Fibroblast of skin of left quadriceps (primary cell): ENCODE data around the gene BASP1.
A peak's percentile ranks its signal among the peaks of the same experiment; 100 is the strongest.
"Not testable (repeated sequence)": the region's sequence is repeated elsewhere in the genome, so short reads cannot be mapped to it uniquely, and the experiment has no call there.

Source experiments
- DNase-seq, 2 experiments: peaks; one replicate each; pipeline ENCODE4 v3.0.0-alpha.2; 2013; ENCODE audit warnings: low read depth in 2 of 2

Gene BASP1

DNA sequence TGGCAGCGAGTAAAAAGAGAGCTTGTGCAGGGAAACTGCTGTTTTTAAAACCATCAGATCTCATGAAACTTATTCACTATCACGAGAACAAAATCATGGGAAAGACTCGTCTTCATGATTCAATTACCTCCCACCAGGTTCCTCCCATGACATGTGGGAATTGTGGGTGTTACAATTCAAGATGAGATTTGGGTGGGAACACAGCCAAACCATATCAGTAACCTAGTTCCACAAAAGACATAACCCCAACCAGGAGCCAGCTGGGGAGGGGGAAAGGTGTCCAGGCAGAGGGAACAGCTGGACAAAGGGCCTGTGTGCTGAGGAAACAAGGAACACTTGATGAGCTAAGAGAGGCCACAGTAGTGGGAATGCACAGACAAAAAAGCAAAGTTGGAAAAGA, 71.1 kb downstream of the BASP1 start:
- no peak for DNase-seq

DNA sequence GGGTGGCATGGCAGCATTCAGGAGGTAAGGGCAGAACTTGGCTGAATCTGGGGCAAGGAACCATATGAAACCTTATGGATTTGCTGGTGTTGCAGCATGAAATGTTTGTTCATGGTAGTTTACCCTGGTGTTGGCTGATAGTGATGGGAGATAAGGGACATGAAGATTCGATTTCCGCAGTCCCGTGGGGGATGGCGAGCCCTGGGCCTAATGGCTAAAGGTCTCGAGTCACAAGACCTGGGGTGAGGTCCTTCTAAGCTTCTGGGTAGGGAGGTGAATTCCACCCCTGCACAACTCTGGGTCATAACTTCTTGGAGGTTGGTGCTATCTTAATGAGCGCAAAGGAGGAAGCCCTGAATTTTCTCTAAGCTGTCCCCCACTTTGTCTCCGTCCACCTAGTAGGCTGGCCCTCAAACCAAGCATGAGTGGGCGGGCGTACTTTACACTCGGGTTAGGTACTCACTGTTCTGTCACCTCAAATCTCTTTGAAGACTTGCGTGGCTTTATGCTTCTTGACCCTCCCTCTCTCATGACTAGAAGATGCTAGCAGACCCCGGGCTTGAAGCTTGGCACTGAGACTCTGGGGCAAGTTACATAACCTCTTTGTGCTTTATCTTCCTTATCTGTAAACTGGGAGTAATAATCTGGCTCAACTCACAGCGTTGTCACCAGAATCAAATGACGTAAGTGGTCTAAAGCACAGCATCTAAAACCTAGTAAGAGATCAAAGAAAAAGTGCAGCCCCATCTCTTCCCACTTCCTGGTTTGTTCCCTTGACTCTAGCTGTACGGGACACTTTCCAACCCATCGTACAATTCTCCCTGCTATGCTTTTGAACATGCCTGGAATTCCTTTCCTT, 72.5 kb downstream of the BASP1 start:
- DNase-seq = peak; percentile 29

DNA sequence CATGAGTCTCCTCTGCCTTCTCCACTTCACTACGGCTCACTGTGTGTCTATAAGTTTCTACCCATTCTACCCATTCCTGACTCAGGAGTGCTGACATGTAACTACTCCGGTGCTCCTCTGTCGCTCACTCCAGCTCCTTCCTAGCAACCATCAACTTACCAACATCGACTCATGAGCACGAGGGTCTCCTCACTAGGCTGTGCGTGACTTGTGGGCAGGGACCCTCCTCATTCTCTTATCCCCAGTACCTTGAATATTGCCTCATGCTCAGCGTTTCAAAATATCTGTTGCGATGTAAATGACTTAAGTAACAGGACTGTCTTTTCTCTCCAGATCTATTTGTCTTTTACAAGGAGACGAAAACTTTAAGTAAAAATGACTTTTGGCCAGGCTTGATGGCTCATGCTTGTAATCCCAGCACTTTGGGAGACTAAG, 73.1 kb downstream of the BASP1 start:
- no peak for DNase-seq

DNA sequence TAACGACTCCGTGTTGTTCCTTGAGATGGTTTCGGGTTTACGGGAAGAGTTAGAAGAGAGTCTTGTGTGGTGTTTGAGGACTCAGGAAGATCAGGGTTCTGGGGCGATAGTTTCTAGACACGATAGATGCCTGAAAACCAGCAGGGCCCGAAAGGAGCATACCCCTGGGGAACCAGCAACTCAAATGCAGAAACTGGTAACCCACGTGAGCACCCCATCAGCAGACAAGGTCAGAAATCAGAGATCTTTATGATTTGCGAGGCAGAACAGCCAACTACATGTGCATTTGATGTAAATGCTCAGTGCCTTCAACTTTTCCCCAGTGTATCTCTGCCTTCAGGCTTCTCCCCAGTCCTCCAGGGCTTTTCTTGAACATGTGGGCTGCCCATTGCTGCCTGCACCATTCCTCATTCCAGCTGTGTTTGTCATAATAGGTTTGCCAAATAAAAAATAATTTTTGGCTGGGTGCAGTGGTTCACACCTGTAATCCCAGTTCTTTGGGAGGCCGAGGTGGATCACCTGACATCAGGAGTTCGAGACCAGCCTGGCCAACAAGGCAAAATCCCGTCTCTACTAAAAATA, 75.1 kb downstream of the BASP1 start:
- DNase-seq = no peak

DNA sequence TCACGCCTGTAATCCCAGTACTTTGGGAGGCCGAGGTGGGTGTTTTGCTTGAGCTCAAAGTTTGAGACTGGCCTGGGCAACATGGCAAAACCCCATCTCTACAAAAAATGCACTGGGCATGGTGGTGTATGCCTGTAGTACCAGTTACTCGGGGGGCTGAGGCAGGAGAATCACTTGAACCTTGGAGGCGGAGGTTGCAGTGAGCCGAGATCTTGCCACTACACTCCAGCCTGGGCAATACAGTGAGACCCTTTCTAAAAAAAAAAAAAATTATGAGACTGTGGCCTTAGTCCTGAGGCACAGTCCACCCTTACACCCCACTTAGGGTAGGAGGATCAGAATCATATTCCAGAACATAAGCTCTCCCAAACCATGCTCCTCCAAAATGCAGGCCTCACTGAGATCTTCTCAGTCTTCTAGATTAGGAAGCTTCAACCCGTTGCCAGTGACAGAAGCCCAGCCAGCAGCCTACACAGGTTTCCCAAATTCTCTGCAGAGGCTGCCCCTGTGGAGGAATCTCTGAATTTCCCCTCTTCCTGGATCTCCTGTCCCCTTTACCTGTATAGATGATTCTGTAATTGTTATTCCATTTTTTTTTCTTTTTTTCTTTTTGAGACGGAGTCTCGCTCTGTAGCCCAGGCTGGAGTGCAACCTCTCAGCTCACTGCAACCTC, 77.3 kb downstream of the BASP1 start:
- DNase-seq = no peak

DNA sequence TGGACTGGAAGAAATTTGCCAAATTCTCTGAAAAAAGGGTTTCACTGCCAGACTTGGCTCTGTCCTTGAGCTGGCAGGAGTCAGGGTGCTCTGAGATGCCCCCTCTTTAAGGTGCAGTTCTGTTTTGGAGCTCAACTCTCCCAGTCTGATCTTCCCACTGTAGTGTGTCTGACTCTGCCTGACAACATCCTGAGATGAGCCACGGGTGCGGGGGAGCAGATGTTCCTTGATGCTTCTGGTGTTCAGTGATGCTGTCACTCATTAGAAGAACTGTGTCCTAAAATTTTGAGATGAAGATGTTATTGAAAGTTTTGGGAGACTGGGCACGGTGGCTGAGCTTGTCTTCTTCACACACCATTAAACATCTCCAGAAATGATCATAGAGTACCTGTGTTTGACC, 78.2 kb downstream of the BASP1 start:
- no peak for DNase-seq

DNA sequence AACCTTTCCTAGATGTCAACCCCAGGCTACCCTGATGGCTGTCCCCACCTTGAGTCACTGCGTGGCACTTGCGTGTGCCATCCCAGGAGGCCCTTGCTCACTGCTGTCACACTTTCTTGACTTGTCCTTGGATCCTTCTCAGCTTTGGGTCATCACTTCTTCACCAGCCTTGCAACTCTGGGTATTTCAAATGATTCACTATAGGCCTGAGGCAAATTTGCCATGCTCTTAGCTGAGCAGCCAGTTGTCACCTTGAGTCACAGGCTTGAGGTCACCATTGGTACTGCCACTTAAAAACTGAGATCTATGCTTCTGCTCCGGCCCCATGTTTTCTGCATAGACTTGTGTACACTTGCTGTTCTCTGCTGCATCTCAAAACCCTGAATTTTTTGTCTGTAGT, 84.7 kb downstream of the BASP1 start:
- DNase-seq = no peak

DNA sequence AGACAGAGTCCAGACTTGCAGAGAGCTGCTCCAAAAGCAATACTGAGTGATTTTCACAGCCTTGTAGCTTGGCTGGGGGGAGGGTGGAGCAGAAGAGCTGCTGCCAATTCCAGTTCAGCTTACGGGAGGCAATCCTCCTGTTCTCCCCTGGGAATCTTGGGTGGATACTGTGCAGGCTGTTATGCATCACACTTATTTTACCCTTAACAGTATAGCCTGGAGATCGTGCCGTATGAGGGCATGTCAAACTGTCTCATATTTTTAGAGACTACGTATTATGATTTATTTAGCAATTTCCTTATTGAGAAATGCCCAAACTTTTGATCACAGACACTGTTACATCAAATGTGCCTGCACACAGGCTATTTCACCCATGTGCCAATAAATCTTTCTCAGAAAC, 85.2 kb downstream of the BASP1 start:
- peak; percentile 51 to 56 for DNase-seq

DNA sequence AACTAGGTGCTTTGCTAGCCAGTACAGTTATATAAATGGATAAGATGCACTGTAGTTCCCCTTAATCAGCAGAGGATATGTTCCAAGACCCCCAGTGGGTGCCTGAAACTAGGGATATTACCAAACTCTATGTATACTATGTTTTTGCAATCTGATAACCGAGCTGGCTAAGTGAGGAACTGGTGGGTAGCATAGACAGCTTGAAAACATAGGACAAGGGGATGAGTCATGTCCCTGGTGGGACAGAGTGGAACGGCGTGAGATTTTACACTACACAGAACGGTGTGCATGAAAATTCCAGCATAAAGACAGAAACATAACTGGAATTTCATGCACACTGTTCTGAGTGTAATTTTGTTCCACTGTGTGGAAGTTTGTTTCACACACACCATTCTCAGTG, 86.9 kb downstream of the BASP1 start:
- no peak for DNase-seq

DNA sequence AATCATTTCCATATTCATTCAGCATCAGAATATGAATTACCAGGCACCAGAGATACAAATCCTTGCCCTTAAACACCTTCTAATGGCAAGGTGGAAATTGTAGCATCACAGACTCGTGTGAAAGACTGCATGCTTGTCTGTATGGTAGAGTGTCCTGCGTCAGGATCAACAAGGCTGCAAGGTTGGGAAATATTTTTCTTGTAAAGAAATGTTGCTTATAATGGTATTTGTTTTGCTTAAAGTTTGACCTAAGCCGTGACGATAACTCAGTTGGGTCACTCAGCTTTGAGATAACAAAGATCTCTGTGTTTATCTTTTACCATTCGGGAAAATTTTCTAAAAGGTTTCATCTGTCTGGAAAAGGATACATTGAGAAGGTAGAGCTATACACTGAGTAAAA, 87.6 kb downstream of the BASP1 start:
- no peak for DNase-seq

DNA sequence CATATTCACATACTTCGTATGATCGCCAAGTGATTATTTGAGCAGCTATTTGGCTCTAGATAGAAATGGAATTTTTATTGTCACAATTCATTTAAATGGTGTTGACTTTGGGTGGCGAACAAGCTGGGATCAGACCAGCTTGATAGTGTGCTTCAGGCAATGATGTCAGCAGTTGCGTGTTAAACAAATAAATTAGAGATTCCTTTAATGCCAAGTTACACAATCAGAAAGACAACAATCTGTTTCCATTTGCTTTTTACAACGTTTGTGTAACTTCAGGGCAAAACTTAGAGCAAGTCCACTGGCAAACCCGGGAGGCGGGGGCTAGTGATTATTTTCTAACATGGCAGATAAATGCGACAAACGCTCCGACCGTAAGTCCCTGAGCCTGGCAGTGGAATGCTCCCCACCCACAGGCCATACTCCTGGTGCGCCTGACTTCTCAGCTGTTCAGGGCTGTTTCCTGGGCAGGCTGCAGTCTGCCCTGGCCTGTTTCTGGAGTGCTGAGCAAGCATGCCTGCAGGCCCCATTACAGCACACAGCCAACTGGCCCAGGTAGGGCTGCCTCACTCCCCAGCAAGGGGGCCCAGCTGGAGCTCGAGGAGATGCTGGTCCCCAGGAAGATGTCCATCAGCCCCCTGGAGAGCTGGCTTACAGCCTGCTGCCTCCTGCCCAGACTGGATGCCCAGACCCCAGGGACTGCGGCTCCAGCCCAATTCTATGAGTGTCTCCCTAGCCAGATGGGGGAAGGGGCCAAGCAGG, 88.7 kb downstream of the BASP1 start:
- peak; percentile 54 to 62 for DNase-seq

DNA sequence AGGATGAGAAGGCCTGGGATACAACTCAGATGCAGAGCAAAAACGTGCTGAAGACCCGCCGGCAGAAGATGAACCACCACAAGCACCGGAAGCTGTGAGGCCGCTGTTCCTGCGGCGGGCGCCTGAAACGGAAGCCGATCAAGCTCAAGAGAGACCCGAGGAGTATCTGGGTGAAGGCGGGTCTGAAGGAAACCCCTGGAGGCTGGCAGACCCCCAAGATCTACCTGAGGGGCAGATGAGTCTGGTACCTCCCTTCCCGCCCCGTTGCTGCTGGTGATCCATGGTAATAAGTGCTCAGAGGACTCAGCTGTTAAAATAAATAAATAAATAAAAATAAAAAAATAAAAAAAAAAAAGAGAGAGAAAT, 89.3 kb downstream of the BASP1 start:
- no peak for DNase-seq

DNA sequence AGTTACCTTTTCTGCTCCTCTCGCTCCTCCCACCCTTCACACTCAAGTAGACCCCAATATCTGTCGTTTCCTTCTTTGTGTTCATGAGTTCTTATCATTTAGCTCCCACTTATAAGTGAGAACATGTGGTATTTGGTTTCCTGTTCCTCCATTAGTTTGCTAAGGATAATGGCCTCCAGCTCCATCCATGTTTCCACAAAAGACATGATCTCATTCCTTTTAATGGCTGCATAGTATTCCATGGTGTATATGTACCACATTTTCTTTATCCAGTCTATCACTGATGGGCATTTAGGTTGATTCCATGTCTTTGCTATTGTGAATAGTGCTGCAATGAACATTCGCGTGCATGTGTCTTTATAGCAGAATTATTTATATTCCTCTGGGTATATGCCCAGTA, 90.0 kb downstream of the BASP1 start:
- not testable (repeated sequence) for DNase-seq

DNA sequence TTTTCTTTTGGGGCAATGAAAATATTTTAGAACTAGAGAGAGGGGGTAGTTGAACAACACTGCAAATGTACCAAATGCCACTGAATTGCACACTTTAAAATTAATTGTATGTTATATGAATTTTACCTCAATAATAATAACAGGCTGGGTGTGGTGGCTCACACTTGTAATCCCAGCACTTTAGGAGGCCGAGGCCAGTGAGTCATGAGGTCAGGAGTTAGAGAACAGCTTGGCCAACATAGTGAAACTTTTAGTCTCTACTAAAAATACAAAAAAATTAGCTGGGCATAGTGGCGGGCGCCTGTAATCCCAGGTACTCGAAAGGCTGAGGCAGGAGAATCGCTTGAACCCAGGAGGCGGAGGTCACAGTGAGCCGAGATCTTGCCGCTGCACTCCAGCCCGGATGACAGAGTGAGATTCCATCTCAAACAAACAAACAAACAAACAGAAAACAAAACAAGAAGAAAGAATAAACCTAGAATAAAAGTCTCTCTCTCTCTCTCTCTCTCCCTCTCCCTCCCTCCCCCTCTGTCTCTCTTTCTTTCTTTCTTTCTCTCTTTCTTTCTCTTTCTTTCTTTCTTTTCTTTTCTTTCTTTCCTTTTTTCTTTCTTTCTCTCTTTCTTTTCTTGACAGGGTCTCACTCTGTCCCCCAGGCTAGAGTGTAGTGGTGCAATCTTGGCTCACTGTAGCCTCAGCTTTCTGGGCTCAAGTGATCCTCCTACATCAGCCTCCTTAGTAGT, 91.1 kb downstream of the BASP1 start:
- DNase-seq = no peak

DNA sequence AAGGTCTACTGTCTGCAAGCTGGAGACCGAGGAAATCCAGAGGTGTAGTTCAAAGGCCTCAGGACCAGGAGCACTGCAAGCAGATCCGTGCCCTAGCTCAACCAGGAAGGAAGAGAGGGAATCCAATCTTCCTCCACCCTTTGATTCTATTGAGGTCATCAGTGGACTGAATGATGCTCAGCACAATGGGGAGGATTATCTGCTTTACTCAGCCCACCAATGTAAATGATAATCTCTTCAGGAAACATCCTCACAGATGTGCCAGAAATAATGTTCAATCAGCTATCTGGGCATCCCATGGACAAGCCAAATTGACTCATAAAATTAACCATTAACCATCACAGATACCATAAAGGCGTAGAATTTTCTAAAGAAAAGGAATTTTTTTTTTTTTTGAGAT, 92.0 kb downstream of the BASP1 start:
- DNase-seq = no peak

DNA sequence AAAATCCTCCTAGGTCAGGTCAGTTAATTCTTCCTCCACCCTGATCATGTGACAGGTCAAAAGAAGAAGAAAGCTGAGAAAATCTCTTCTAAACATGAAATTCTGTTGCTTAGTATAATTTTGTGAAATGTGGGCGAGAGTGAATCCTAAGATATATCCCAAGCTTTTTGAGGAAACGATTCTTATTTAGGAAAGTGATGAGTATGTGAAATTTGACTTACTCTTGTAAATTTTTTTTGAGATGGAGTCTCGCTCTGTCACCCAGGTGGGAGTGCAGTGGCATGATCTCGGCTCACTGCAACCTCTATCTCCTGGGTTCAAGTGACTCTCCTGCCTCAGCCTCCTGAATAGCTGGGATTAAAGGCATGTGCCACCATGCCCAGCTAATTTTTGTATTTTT, 93.1 kb downstream of the BASP1 start:
- DNase-seq = not testable (repeated sequence)

DNA sequence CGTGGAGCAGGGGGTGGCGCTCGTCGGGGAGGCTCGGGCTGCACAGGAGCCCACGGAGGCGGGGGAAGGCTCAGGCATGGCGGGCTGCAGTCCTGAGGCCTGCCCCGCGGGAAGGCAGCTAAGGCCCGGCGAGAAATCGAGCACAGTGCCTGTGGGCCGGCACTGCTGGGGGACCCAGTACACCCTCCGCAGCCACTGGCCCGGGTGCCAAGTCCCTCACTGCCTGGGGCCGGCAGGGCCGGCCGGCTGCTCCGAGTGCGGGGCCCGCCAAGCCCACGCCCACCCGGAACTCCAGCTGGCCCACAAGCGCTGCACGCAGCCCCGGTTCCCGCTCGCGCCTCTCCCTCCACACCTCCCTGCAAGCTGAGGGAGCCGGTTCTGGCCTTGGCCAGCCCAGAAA, 94.4 kb downstream of the BASP1 start:
- DNase-seq = not testable (repeated sequence)

DNA sequence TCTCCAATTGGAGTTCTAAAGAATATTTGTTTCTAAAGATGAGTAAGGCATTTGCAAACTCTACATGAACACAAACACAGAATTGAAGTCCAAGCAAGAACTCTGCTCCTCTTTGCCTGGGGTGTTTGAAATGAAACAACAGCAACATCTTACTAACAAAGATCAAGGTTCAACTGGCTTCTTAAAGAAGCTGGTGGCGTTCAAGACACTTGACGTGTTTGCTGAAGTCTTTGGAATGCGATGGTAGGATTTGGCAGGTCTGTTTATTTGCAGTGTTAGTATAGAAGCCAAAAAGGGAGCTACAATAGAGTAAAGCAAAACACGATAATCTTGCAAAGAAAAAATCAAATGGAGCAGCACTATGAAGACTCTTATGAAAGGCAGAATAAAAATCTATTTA, 94.9 kb downstream of the BASP1 start:
- DNase-seq = no peak

DNA sequence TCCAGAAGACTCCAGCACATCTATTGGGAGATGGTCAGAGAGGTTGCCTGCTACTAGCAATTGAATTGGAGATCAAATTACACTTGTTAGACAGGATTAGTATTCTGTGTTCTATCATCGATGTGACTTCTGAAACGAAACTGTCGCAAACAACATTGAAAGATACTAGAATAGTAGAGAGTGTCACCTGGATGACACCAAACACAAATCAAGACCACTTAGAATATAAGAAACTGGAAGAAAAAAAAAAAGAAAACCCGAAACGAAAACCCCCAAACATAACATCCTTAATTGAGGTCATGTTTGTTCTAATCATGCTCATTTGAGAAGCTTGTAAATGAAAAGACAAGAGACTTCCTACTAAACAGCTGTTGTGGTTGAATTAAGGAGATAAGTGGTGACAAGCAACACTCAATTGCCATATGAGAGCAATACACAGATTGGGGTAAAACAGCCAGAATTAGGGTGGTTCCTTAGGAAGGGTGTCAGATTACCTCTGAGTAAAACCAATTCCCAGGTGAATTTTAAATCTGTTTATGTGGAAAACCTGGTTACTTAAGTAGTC, 97.6 kb downstream of the BASP1 start:
- DNase-seq = peak; percentile 47 to 51

DNA sequence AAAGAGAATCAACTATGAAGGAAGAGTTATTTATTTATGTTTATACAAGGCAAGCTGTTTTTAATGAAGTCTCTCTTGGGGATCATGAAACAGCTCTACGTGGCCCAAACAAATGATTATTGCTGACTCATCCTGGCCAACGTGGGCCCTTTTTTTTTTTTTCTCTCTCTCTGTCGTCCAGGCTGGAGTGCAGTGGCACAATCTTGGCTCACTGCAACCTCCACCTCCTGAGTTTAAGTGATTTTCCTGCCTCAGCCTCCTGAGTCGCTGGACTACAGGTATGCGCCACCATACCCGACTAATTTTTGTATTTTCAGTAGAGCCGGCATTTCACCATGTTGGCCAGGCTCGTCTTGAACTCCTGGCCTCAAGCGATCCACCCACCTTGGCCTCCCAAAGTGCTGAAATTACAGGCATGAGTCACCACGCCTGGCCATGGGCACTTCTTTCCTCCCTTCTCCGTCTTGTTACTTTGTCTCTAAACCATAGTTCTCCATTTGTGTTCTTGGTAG, 98.3 kb downstream of the BASP1 start:
- DNase-seq = peak; percentile 71 to 77

DNA sequence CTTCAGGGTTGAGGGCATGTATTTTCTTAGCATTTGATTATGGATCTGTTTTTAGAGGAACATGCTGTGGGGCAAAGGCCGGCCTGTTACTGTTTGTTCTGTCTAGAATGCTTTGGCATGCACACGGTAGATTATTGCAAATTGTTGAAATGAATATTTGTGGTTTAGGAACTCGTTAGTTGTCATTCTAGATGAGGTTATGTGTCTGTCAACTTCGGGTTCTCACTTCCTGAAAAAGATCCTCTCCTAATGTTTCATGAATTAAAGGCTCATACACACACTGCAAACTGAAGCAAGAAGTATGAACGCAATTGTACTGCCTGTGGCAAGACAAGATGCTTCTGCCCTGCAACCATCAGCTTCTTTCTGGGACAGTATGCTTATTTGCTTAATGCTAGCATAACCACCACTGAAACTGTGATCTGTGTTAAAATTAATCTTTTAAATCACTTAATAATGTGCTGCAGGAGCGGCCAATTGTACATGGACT, 99.6 kb downstream of the BASP1 start:
- DNase-seq = peak; percentile 62
